GM21786 (cell line): ENCODE data around the gene PAK1.

Source experiments
- ATAC-seq: cut with Tn5 transposase; IDR thresholded peaks from one replicate; pipeline ENCODE4 v1.9.1; 2021; ENCODE audit not compliant: unreplicated experiment

PAK1 gene

GRCh38 chr11:77475206-77475605, 1.3 kb upstream of the PAK1 start:
- no peak for ATAC-seq

GRCh38 chr11:77474684-77475060, 778 bp upstream of the PAK1 start:
- no peak for ATAC-seq

- ATAC-seq, result no peak
These were observed 698 bp downstream of the PAK1 start for GRCh38 chr11:77472991-77473800.

- ATAC-seq, result no peak
These were observed 2.2 kb downstream of the PAK1 start for GRCh38 chr11:77471558-77472193.

- no peak for ATAC-seq
These were observed 2.9 kb downstream of the PAK1 start for GRCh38 chr11:77470971-77471370.

- ATAC-seq, result peak; percentile 53
These were observed 3.4 kb downstream of the PAK1 start for GRCh38 chr11:77470504-77470903.

GRCh38 chr11:77468527-77468926, 5.4 kb downstream of the PAK1 start:
- ATAC-seq, result no peak

- no peak for ATAC-seq
These were observed 5.9 kb downstream of the PAK1 start for GRCh38 chr11:77467993-77468392.

- ATAC-seq, result no peak
These were observed 6.7 kb downstream of the PAK1 start for GRCh38 chr11:77467233-77467632.

GRCh38 chr11:77457340-77457739, 16.6 kb downstream of the PAK1 start:
- peak; percentile 23 for ATAC-seq

- ATAC-seq, result no peak
These were observed 18.2 kb downstream of the PAK1 start for GRCh38 chr11:77455740-77456139.

GRCh38 chr11:77454867-77455655, 18.8 kb downstream of the PAK1 start:
- ATAC-seq, result no peak

- no peak for ATAC-seq
These were observed 23.7 kb downstream of the PAK1 start for GRCh38 chr11:77450227-77450626.

GRCh38 chr11:77449784-77450183, 24.1 kb downstream of the PAK1 start:
- ATAC-seq, result no peak

GRCh38 chr11:77449060-77449521, 24.8 kb downstream of the PAK1 start:
- peak; percentile 57 for ATAC-seq

GRCh38 chr11:77448269-77448668, 25.6 kb downstream of the PAK1 start:
- ATAC-seq, result no peak

- no peak for ATAC-seq
These were observed 26.8 kb downstream of the PAK1 start for GRCh38 chr11:77446911-77447629.

- no peak for ATAC-seq
These were observed 29.6 kb downstream of the PAK1 start for GRCh38 chr11:77444261-77444660.

GRCh38 chr11:77442394-77443053, 31.4 kb downstream of the PAK1 start:
- ATAC-seq, result peak; percentile 51

- no peak for ATAC-seq
These were observed 32.5 kb downstream of the PAK1 start for GRCh38 chr11:77441426-77441825.
